DMS 273 (cell line): ENCODE measurements around the gene KRT27.
"Not testable (repeated sequence)": the region's sequence is repeated elsewhere in the genome, so short reads cannot be mapped to it uniquely, and the experiment has no call there.

Source experiments
- DNase-seq: peaks from one replicate; lab custom pipeline; 2025; ENCODE audit not compliant: unreplicated experiment; lab: John Stamatoyannopoulos, UW

The KRT27 gene

DNA sequence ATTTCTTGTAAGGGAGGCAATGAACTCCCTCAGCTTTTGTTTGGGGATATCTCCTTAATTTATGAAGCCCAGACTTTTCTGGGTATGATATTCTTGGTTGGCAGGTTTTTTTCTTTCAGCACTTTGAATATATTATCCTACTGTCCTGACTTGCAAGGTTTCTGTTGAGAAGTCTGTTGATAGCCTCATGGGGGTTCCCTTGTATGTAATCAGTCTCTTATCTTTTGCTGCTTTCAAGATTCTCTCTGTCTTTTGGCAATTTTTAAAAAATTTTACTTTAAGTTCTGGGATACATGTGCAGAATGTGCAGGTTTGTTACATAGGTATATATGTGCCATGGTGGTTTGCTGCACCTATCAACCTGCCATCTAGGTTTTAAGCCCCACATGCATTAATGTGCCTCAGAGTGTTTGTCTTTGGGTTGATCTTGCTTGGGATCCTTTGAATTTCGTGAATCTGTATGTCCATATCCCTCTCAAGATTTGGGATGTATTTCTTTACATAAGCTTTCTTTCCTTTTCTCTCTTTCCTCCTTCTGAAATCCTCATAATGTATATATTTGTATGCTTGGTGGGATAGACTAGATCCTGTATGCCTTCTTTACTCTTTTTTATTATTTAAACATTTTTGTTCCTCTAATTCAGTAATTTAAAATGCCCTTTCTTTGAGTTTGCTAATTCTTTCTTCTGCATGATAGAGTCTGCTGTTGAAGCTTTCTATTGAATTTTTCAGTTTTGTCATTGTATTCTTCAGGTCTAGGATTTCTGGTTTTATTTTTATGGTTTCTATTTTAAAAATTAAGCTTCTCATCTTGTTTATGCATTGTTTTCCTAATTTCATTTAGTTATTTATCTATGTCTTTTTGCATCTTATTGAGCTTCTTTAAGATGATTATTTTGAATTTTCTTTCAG, 22.0 kb downstream of the KRT27 start:
- no peak for DNase-seq

DNA sequence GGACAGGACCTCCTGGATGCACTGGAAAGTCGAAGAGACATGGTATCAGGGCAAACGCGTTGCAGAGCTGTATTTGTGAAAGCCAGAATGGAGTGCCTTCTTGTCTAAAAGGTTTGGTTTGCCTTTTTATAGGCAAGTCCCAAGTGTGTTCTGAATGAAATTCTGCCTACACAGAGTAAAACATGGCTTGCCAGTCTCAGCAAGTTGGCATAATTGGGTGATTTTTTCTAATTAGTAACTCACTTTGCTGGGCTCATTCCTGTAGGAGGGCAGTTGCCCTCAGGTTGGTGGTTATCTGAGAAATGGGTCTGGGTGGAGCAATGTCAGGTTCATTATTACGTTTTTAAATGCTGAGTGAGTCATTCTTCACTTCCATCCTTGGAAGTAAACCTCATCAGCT, 27.1 kb downstream of the KRT27 start, which contains the start of gene KRT25:
KRT25 (minus strand) TSS at position 101 of the 400 bp plus-strand sequence; CDS start at position 41, 60 bp downstream.
- no peak for DNase-seq

GRCh38 chr17:40753804-40754203, 28.5 kb downstream of the KRT27 start:
- DNase-seq, result no peak

DNA sequence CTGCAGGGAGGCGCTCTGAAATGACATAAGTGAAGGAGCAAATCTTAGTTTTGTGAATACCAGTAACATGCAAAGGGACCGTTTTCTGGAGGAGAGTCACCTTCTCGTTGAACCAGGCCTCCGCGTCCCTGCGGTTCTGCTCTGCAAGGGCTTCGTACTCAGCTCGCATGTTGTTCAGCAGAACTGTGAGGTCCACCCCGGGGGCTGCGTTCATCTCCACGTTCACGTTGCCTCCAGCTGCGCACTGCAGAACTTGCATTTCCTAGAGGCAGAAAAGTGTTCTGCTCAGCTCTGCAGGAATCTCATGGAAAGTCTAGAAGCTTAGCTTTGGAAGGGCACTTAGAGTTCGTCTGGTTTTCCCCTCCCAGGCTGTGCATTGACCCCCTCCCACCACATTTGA, 31.3 kb downstream of the KRT27 start:
- no peak for DNase-seq

- no peak for DNase-seq
Observed at GRCh38 chr17:40750391-40750790, 32.0 kb downstream of the KRT27 start.

- not testable (repeated sequence) for DNase-seq
Observed at GRCh38 chr17:40748666-40749065, 33.7 kb downstream of the KRT27 start.

GRCh38 chr17:40738553-40738952, 43.8 kb downstream of the KRT27 start:
- DNase-seq, result no peak

DNA sequence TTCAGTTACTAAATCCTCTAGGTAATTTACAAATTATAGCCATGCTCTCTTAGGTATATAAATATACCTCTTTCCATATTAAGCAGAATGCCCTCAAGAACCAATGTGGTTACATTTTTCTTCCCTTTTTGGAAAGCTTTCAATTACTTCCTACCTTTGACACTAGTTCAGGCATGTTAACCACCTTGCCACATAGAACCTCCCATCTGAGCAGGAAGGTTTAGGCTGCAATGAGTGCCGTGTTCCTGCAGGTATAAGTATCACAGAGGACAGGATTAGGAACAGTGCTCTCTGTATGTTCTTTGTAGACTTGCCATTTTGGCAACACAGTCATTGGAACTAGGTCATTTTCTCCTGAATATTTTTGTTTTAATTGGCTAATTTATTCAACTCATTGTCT, 47.3 kb downstream of the KRT27 start:
- no peak for DNase-seq

GRCh38 chr17:40734018-40734417, 48.3 kb downstream of the KRT27 start:
- DNase-seq, result no peak

- DNase-seq, result no peak
Observed at GRCh38 chr17:40730970-40731369, 51.4 kb downstream of the KRT27 start.

DNA sequence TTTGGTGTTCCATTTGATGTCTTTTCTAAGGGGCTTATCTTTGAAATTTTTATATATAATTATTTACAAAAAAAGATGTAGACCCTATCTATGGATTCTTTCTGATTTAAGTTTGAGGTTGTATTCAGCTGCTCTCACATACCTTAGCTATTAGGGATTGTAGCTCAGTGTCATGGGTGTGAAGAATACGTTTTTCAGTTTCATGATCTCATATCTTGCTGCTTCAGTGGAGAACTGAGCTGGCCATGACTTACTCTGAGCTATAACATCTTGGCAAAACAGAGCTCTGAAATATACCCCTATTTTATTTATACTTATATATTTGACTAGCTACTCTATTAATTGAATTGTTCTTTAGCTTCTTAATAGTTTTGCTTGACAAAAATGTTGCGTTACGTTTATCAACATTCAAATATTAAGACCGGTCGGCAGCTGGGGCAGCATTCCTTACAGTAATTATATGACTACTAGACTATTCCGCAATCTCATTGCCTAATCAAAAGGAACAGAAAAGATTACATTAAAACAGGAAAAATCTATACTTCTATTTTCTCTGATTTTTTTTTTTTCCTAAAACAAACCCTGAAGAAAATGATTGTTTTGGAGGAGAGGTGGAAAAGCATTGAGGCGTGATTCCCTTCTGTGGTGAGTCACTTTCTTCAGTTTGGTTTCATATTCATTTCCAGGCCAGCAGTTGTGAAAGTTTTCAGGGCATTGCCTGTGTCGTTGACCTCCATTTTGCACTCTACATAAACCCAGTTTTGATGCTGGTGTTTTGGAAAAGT, 54.7 kb downstream of the KRT27 start:
- no peak for DNase-seq

GRCh38 chr17:40726919-40727318, 55.4 kb downstream of the KRT27 start:
- DNase-seq, result peak; percentile 9
